ENCODE results near the gene ITPK1. TPM values are rescaled to one million over a fixed set of nuclear protein-coding genes. Genes with fewer than 3 reads are reported as not detected.

Gene ITPK1
- total RNA-seq, 1 experiment from 2014 or later = 56.2 TPM

GRCh38 chr14:93017301-93017797 is 98.4 kb downstream of the ITPK1 start:
- Histone ChIP-seq H3K27me3 (replicated peaks) (no peaks in the 10 kb centered on the region), H3K36me3 (peaks cover 7% of the 10 kb centered on the region; the same call in 1 of the 2 replicates), H3K4me3 (no peak overlapping the region), H3K9me3 (replicated peaks) (no peaks in the 10 kb centered on the region), H3K27ac (no peak overlapping the region), H3K4me1 (replicated peaks) (peaks cover 46% of the 10 kb centered on the region)
- DNase-seq (ENCODE audit: low read depth in 1 of 2, low spot score in 2 of 2) = no peak

- no peak overlapping the region for H3K27ac ChIP-seq
- H3K27me3 ChIP-seq (replicated peaks) = no peaks in the 10 kb centered on the region
- H3K4me1 ChIP-seq (replicated peaks) = peaks cover 46% of the 10 kb centered on the region
- H3K36me3 ChIP-seq = peaks cover 7% of the 10 kb centered on the region; the same call in 1 of the 2 replicates
- H3K4me3 ChIP-seq = no peak overlapping the region
- no peak for DNase-seq (ENCODE audit: low read depth in 1 of 2, low spot score in 2 of 2)
- no peaks in the 10 kb centered on the region for H3K9me3 ChIP-seq (replicated peaks)
Observed at GRCh38 chr14:93016275-93016845, 99.4 kb downstream of the ITPK1 start.

- Histone ChIP-seq H3K4me3 (no peak overlapping the region), H3K36me3 (peaks cover 7% of the 10 kb centered on the region; the same call in 1 of the 2 replicates), H3K4me1 (replicated peaks) (peaks cover 53% of the 10 kb centered on the region), H3K27me3 (replicated peaks) (no peaks in the 10 kb centered on the region), H3K9me3 (replicated peaks) (no peaks in the 10 kb centered on the region), H3K27ac (no peak overlapping the region)
- no peak for DNase-seq (ENCODE audit: low read depth in 1 of 2, low spot score in 2 of 2)
Observed at GRCh38 chr14:93015505-93015904, 100.2 kb downstream of the ITPK1 start.

- Histone ChIP-seq H3K27ac (no peak overlapping the region), H3K4me3 (no peak overlapping the region), H3K36me3 (peaks cover 7% of the 10 kb centered on the region; the same call in 1 of the 2 replicates), H3K4me1 (replicated peaks) (peaks cover 55% of the 10 kb centered on the region), H3K9me3 (replicated peaks) (no peaks in the 10 kb centered on the region), H3K27me3 (replicated peaks) (no peaks in the 10 kb centered on the region)
- no peak for DNase-seq (ENCODE audit: low read depth in 1 of 2, low spot score in 2 of 2)
Observed at GRCh38 chr14:93015064-93015463, 100.7 kb downstream of the ITPK1 start.

- Histone ChIP-seq H3K27me3 (replicated peaks) (no peaks in the 10 kb centered on the region), H3K4me3 (no peak overlapping the region), H3K9me3 (replicated peaks) (no peaks in the 10 kb centered on the region), H3K36me3 (peaks cover 7% of the 10 kb centered on the region; the same call in 1 of the 2 replicates), H3K27ac (no peak overlapping the region), H3K4me1 (replicated peaks) (peaks cover 55% of the 10 kb centered on the region)
- DNase-seq (ENCODE audit: low read depth in 1 of 2, low spot score in 2 of 2) = no peak
Observed at GRCh38 chr14:93014058-93015023, 101.4 kb downstream of the ITPK1 start.

GRCh38 chr14:93012951-93013719 is 102.6 kb downstream of the ITPK1 start:
- no peak for DNase-seq (ENCODE audit: low read depth in 1 of 2, low spot score in 2 of 2)
- Histone ChIP-seq H3K27me3 (replicated peaks) (no peaks in the 10 kb centered on the region), H3K9me3 (replicated peaks) (no peaks in the 10 kb centered on the region), H3K36me3 (peaks cover 7% of the 10 kb centered on the region; the same call in 1 of the 2 replicates), H3K4me3 (no peak overlapping the region), H3K4me1 (replicated peaks) (peaks cover 55% of the 10 kb centered on the region), H3K27ac (no peak overlapping the region)

GRCh38 chr14:93012506-93012905 is 103.2 kb downstream of the ITPK1 start:
- no peak overlapping the region for H3K27ac ChIP-seq
- H3K36me3 ChIP-seq = peaks cover 11% of the 10 kb centered on the region; the same call in 1 of the 2 replicates
- no peak overlapping the region for H3K4me3 ChIP-seq
- H3K4me1 ChIP-seq (replicated peaks) = peaks cover 58% of the 10 kb centered on the region
- no peaks in the 10 kb centered on the region for H3K9me3 ChIP-seq (replicated peaks)
- H3K27me3 ChIP-seq (replicated peaks) = no peaks in the 10 kb centered on the region
- no peak for DNase-seq (ENCODE audit: low read depth in 1 of 2, low spot score in 2 of 2)

- no peak overlapping the region for H3K27ac ChIP-seq
- H3K4me3 ChIP-seq = no peak overlapping the region
- no peak for DNase-seq (ENCODE audit: low read depth in 1 of 2, low spot score in 2 of 2)
- no peaks in the 10 kb centered on the region for H3K27me3 ChIP-seq (replicated peaks)
- H3K36me3 ChIP-seq = peaks cover 13% of the 10 kb centered on the region; the same call in 1 of the 2 replicates
- peaks cover 66% of the 10 kb centered on the region for H3K4me1 ChIP-seq (replicated peaks)
- no peaks in the 10 kb centered on the region for H3K9me3 ChIP-seq (replicated peaks)
Observed at GRCh38 chr14:93011650-93012325, 103.9 kb downstream of the ITPK1 start.

GRCh38 chr14:93011141-93011529 is 104.6 kb downstream of the ITPK1 start:
- Histone ChIP-seq H3K9me3 (replicated peaks) (no peaks in the 10 kb centered on the region), H3K4me1 (replicated peaks) (peaks cover 72% of the 10 kb centered on the region), H3K36me3 (peaks cover 13% of the 10 kb centered on the region; the same call in 1 of the 2 replicates), H3K4me3 (no peak overlapping the region), H3K27ac (no peak overlapping the region), H3K27me3 (replicated peaks) (no peaks in the 10 kb centered on the region)
- DNase-seq (ENCODE audit: low read depth in 1 of 2, low spot score in 2 of 2) = no peak

GRCh38 chr14:93010522-93011140 is 105.1 kb downstream of the ITPK1 start:
- no peak overlapping the region for H3K4me3 ChIP-seq
- H3K27ac ChIP-seq = no peak overlapping the region
- H3K4me1 ChIP-seq (replicated peaks) = peaks cover 74% of the 10 kb centered on the region

GRCh38 chr14:93010130-93010499 is 105.6 kb downstream of the ITPK1 start:
- Histone ChIP-seq H3K4me1 (replicated peaks) (peaks cover 74% of the 10 kb centered on the region), H3K4me3 (no peak overlapping the region), H3K36me3 (peaks cover 13% of the 10 kb centered on the region), H3K27ac (peak overlapping the region; percentile 13; the same call in 1 of the 2 replicates), H3K27me3 (replicated peaks) (no peaks in the 10 kb centered on the region), H3K9me3 (replicated peaks) (no peaks in the 10 kb centered on the region)
- no peak for DNase-seq (ENCODE audit: low read depth in 1 of 2, low spot score in 2 of 2)

More at GRCh38 chr14:93010522-93011140, 105.1 kb downstream of the ITPK1 start:
- Histone ChIP-seq H3K27me3 (replicated peaks) (no peaks in the 10 kb centered on the region), H3K36me3 (peaks cover 11% of the 10 kb centered on the region), H3K9me3 (replicated peaks) (no peaks in the 10 kb centered on the region)
- no peak for DNase-seq (ENCODE audit: low read depth in 1 of 2, low spot score in 2 of 2)

GRCh38 chr14:93009471-93010129 is 106.1 kb downstream of the ITPK1 start:
- Histone ChIP-seq H3K4me3 (no peak overlapping the region), H3K4me1 (replicated peaks) (peaks cover 74% of the 10 kb centered on the region)
- peak in 1 of 2 experiments; percentile 24 for DNase-seq (ENCODE audit: low read depth in 1 of 2, low spot score in 2 of 2)

More at GRCh38 chr14:93009471-93010129, 106.1 kb downstream of the ITPK1 start:
- Histone ChIP-seq H3K27ac (peak overlapping the region; percentile 13; the same call in 1 of the 2 replicates), H3K36me3 (peaks cover 13% of the 10 kb centered on the region), H3K9me3 (replicated peaks) (no peaks in the 10 kb centered on the region), H3K27me3 (replicated peaks) (no peaks in the 10 kb centered on the region)
